ENCODE results near the gene FUT9. TPM values are rescaled to one million over a fixed set of nuclear protein-coding genes. Genes with fewer than 3 reads are reported as not detected.

The FUT9 gene
- total RNA-seq, 1 experiment from 2014 or later, result 3.5 TPM

DNA sequence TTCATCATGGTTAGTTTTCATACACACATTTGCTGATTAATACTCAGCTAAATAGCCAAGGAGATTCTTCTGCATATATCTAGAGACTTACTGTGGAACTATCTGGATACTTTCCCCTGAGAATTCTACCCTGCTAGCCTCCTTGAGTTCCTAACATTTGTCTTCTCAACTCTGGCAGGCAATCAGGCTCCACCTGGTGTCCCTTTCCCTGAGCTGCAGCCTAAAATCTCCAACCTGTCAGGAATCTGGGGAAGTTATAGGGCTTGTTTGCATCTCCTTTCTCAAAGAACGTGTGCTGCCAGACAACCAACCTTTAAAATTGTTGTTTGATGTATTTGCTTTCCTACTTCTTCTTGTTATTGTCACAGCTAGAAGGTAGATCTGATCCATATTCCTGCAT lies 73.4 kb downstream of the FUT9 start:
- no peak overlapping the region for H3K4me3 Mint-ChIP-seq
- peak; percentile 62 for DNase-seq (ENCODE audit: low spot score)
- ChIA-PET POLR2A (no interaction called here), CTCF (interaction anchor here (0.6 to 1.8 kb wide), 11 partner anchors 8 to 304 kb away, joined by 3 to 12 read pairs (median 4); partner anchors contain the start of gene FUT9)
- no peaks in the 10 kb centered on the region for H3K36me3 Mint-ChIP-seq
- 0 out of 2 replicates have a peak, but pooled peaks cover 3% of the 10 kb centered on the region for H3K4me1 Mint-ChIP-seq
- ATAC-seq, result peak; percentile 94
- H3K27ac Mint-ChIP-seq, result no peak overlapping the region
- no peaks in the 10 kb centered on the region for H3K27me3 Mint-ChIP-seq (ENCODE audit: low read depth)
- H3K9me3 Mint-ChIP-seq, result no peaks in the 10 kb centered on the region
- TF ChIP-seq CREB1 (CRISPR knock-in tag; IDR thresholded peaks at IDR 0.05) (no peak), TCF7 (CRISPR knock-in tag; IDR thresholded peaks at IDR 0.05; ENCODE audit: low read depth) (no peak)
- TF ChIP-seq, protein P1, sequence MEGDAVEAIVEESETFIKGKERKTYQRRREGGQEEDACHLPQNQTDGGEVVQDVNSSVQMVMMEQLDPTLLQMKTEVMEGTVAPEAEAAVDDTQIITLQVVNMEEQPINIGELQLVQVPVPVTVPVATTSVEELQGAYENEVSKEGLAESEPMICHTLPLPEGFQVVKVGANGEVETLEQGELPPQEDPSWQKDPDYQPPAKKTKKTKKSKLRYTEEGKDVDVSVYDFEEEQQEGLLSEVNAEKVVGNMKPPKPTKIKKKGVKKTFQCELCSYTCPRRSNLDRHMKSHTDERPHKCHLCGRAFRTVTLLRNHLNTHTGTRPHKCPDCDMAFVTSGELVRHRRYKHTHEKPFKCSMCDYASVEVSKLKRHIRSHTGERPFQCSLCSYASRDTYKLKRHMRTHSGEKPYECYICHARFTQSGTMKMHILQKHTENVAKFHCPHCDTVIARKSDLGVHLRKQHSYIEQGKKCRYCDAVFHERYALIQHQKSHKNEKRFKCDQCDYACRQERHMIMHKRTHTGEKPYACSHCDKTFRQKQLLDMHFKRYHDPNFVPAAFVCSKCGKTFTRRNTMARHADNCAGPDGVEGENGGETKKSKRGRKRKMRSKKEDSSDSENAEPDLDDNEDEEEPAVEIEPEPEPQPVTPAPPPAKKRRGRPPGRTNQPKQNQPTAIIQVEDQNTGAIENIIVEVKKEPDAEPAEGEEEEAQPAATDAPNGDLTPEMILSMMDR (IDR thresholded peaks at IDR 0.05), result peak; percentile 30; the same call in 1 of the 2 replicates

GRCh38 chr6:96094077-96094476 lies 78.3 kb downstream of the FUT9 start:
- ChIA-PET CTCF (no interaction called here), POLR2A (no interaction called here)
- Mint-ChIP-seq H3K27ac (no peak overlapping the region), H3K9me3 (no peaks in the 10 kb centered on the region), H3K4me3 (no peak overlapping the region), H3K36me3 (no peaks in the 10 kb centered on the region), H3K4me1 (0 out of 2 replicates have a peak, but pooled peaks cover under 1% of the 10 kb centered on the region), H3K27me3 (ENCODE audit: low read depth) (no peaks in the 10 kb centered on the region)
- ATAC-seq, result no peak
- no peak for DNase-seq (ENCODE audit: low spot score)
- TF ChIP-seq HMGXB4 (CRISPR knock-in tag; IDR thresholded peaks at IDR 0.05) (no peak), CREM (CRISPR knock-in tag; IDR thresholded peaks at IDR 0.05) (no peak)

DNA sequence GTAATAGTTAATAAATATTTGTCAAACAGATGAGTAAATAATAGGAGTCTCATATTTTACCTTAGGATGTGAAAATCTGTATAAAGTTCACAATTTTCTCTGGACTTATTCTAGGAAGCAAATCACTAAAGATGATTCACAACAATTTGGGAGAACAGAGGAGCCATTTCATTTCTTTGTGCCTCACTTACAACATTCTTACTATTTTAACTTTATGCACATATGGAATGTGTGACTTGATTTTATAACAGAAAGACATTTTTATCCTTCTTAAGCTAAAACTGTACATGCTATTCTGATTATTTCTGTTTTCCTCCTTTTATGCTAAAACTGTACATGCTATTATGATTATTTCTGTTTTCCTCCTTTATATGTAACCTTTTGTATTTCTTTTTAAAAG lies 83.3 kb downstream of the FUT9 start:
- no peak overlapping the region for H3K4me3 Mint-ChIP-seq
- ChIA-PET CTCF (no interaction called here), POLR2A (no interaction called here)
- no peak overlapping the region for H3K27ac Mint-ChIP-seq
- H3K27me3 Mint-ChIP-seq (ENCODE audit: low read depth), result no peaks in the 10 kb centered on the region
- H3K4me1 Mint-ChIP-seq, result no peaks in the 10 kb centered on the region
- DNase-seq (ENCODE audit: low spot score) (no peak), ATAC-seq (no peak)
- no peaks in the 10 kb centered on the region for H3K36me3 Mint-ChIP-seq
- no peak for TF ChIP-seq ZNF317 (CRISPR knock-in tag; IDR thresholded peaks at IDR 0.05; ENCODE audit: borderline replicate concordance, low read depth)
- no peak for TF ChIP-seq NR1H2 (CRISPR knock-in tag; IDR thresholded peaks at IDR 0.05)
- no peak for TF ChIP-seq ZNF219 (CRISPR knock-in tag; IDR thresholded peaks at IDR 0.05; ENCODE audit: borderline replicate concordance)
- TF ChIP-seq, protein P2, sequence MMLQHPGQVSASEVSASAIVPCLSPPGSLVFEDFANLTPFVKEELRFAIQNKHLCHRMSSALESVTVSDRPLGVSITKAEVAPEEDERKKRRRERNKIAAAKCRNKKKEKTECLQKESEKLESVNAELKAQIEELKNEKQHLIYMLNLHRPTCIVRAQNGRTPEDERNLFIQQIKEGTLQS (CRISPR knock-in tag; conservative IDR thresholded peaks at IDR 0.05), result no peak
- no peak for TF ChIP-seq RELA (CRISPR knock-in tag; IDR thresholded peaks at IDR 0.05; ENCODE audit: borderline replicate concordance)
- no peak for TF ChIP-seq IRF2 (CRISPR knock-in tag; IDR thresholded peaks at IDR 0.05; ENCODE audit: borderline replicate concordance, low read depth)
- no peak for TF ChIP-seq MYBL2 (CRISPR knock-in tag; IDR thresholded peaks at IDR 0.05)
- no peak for TF ChIP-seq JAZF1 (CRISPR knock-in tag; IDR thresholded peaks at IDR 0.05)
- TF ChIP-seq HMGA2 (CRISPR knock-in tag; IDR thresholded peaks at IDR 0.05), result no peak
- no peak for TF ChIP-seq E2F1 (CRISPR knock-in tag; IDR thresholded peaks at IDR 0.05)
- TF ChIP-seq SMAD4 (CRISPR knock-in tag; IDR thresholded peaks at IDR 0.05), result no peak
- TF ChIP-seq EMX1 (CRISPR knock-in tag; IDR thresholded peaks at IDR 0.05), result no peak
- no peak for TF ChIP-seq MLX (CRISPR knock-in tag; IDR thresholded peaks at IDR 0.05)
- no peaks in the 10 kb centered on the region for H3K9me3 Mint-ChIP-seq
